HepG2 (cell line): ENCODE measurements around the gene COPZ2.

ENCODE experiments used
- CREM ChIP-seq, 2 experiments: sonication (generic) in 1 of 2; formaldehyde crosslinking in 1 of 2; IDR thresholded peaks; 2 replicates each; pipeline versions ENCODE4 v1.4.0 to v1.6.1; 2016 to 2020; ENCODE audit warnings: antibody characterized with exemption in 1 of 2, mild to moderate bottlenecking in 1 of 2, missing genetic modification reagents in 1 of 2
- EP300 ChIP-seq, 3 experiments: sonication (generic) in 1 of 3; formaldehyde crosslinking in 1 of 3; IDR thresholded peaks; 2 replicates each; pipeline versions ENCODE4 v1.5.1 to v1.6.1; 2011 to 2020; ENCODE audit warnings: low read depth in 2 of 3, low read length in 2 of 3, borderline replicate concordance in 1 of 3, improper control_type of control experiment in 1 of 3, mild to moderate bottlenecking in 1 of 3, missing genetic modification reagents in 1 of 3, moderate library complexity in 1 of 3
- EZH2 ChIP-seq: conservative IDR thresholded peaks from 2 replicates; pipeline ENCODE4 v1.6.1; 2012; ENCODE audit warnings: mild to moderate bottlenecking, low read depth, low read length, moderate library complexity
- FOXA1 ChIP-seq, 2 experiments: fragments of 450-650 bp in 1 of 2; sonication (generic) in 1 of 2; formaldehyde crosslinking in 1 of 2; IDR thresholded peaks; 2 replicates each; pipeline versions ENCODE4 v1.4.0 to v1.6.1; 2016 to 2020; ENCODE audit warnings: missing genetic modification reagents in 1 of 2
- HDAC1 ChIP-seq: sonication (generic); formaldehyde crosslinking; IDR thresholded peaks from 2 replicates; pipeline ENCODE4 v1.5.1; 2020; ENCODE audit warnings: mild to moderate bottlenecking, missing genetic modification reagents
- NR2C2 ChIP-seq: sonication (generic); formaldehyde crosslinking; IDR thresholded peaks from 2 replicates; pipeline ENCODE4 v1.4.0; 2020; ENCODE audit warnings: missing genetic modification reagents, mild to moderate bottlenecking, moderate library complexity, borderline replicate concordance
- PCBP1 ChIP-seq: fragments of 200-400 bp; formaldehyde crosslinking; IDR thresholded peaks from 2 replicates; pipeline ENCODE4 v1.6.1; 2017; ENCODE audit warnings: mild to moderate bottlenecking, low read depth, low read length, borderline replicate concordance
- SMC3 ChIP-seq: IDR thresholded peaks from 2 replicates; pipeline ENCODE4 v1.6.1; 2011; ENCODE audit warnings: low read length, improper control_type of control experiment

DNA sequence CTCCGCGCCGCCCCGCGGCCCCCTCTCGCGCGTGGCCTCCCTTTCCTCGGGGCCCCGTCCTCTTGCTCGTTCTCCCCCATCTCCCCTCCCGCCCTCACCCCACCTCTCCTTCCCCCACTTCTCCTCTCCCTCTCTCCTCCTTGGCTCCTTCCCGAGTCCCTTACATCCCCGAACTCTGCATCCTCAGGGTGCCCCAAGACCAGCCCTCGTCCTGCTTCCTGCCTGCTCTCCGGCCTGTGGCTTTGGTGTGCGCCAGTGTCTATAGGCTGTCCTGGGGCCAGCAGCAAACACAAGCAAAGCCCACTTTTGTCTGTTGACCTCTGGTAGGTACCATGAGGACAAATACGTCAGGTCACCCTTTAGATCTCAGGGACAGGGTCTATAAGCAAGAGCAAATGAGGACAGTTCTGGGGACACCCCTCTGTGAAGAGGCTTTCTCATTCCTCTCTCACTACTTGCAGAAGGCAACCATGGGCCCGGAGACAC lies 284 bp upstream of the COPZ2 start:
- TF ChIP-seq EP300 (IDR thresholded peaks at IDR 0.05; ENCODE audit: low read depth in 2 of 2, low read length in 2 of 2) (no peak), EP300 (CRISPR knock-in tag; IDR thresholded peaks at IDR 0.05; ENCODE audit: borderline replicate concordance) (no peak), EZH2 (no peak), SMC3 (no peak), FOXA1 (IDR thresholded peaks at IDR 0.05) (no peak), FOXA1 (CRISPR knock-in tag; IDR thresholded peaks at IDR 0.05) (no peak), CREM (IDR thresholded peaks at IDR 0.05) (no peak), CREM (CRISPR knock-in tag; IDR thresholded peaks at IDR 0.05) (no peak), HDAC1 (no peak), PCBP1 (no peak), NR2C2 (CRISPR knock-in tag) (no peak)
